NCI-H2196 (cell line): ENCODE results near the gene SCTR.
A peak's percentile ranks its signal among the peaks of the same experiment; 100 is the strongest.

Experiments used
- DNase-seq: peaks from one replicate; lab custom pipeline; 2025; ENCODE audit not compliant: unreplicated experiment; lab: John Stamatoyannopoulos, UW

SCTR gene

GRCh38 chr2:119525614-119526013 is 1.3 kb upstream of the SCTR start:
- no peak for DNase-seq

DNA sequence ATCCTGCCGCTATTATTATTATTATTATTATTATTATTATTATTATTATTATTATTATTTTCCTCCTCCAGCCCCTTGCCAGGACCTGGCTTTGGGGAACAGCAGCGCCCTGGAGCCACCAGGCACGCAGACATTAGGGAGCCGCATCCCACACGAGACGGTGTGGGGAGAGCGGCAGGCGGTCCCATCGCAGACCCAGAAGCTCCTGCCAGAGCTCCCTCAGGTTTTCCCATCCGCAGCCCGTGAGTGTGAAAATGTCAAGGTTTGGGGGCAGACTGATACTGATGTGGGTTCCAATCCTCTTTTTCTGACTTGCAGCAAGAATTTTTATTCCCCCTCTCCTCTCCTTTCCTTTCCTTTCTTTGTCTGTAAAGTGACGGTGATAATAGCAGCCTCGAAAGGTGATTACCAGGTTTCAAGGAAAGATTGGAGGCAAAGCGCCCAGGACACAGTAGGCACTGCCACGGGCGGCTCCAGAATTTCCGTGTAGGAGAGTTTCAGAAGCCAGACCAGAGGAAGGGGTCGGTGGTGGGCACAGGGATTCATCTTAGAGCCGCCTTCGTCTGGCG is 816 bp downstream of the SCTR start:
- DNase-seq, result no peak

DNA sequence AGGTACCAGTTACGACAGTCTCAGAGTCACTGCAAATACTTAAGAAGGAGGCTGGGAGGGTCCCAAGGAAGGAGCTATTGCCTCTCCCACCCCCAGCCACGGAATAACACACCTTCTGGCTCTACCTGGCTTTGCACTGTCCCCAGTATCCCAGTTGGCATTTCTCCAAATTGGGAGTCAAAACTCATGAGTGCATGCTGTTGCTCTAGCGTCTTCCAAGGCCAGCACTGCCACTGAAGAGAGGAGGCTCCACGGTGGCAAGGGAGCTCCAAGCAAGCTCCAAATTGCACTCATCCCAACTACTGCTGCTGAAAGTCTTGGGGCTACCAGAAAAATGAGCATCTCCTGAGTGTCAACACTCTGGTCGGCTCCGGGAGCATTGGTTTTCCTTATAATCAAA is 1.6 kb downstream of the SCTR start:
- peak; percentile 14 for DNase-seq

GRCh38 chr2:119521433-119522050 is 2.7 kb downstream of the SCTR start:
- no peak for DNase-seq

- peak; percentile 21 for DNase-seq
These were observed 3.4 kb downstream of the SCTR start for GRCh38 chr2:119520696-119521432.

GRCh38 chr2:119519057-119519408 is 5.2 kb downstream of the SCTR start:
- DNase-seq, result no peak

- DNase-seq, result no peak
These were observed 5.8 kb downstream of the SCTR start for GRCh38 chr2:119518401-119519056.

- DNase-seq, result peak; percentile 54
These were observed 6.8 kb downstream of the SCTR start for GRCh38 chr2:119517433-119517832.

GRCh38 chr2:119516121-119516520 is 8.2 kb downstream of the SCTR start:
- DNase-seq, result no peak

DNA sequence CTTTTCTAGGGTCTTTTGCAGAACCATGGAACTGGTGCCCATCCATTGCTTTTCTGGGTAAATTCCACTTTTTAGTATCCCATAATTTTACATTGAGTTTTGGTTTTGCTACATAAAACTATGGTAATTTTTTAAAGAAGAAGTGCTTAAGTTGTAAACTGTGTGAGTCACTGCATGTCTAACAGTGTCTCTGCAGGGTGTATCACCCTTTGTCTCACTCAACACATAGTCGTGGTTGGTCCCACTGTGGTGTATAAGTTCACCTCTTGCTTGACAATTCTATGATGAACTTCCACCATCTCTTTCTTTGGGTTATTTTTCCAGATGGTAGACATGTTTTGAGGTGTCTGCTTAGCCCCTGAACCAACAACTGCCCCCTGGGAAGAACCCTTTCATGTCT is 10.5 kb downstream of the SCTR start:
- DNase-seq, result no peak

DNA sequence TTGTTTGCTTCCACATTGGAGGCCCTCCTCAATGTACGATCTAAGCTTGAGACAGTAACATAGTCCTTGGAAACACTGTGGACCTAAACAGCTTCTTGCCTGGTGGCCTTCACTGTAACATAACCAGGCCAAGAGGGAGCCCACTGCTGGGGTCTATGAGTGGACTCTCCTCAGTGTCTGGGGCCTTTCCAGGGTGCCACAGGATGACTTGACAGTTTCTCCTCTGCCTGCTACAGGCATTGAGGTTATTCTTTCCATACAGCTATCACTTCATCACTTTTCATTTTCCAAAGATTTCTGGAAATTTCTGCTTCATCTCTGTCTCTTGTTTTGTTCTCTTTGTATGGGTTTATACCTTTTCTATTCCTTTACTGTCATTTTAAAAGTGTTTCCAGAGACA is 11.3 kb downstream of the SCTR start:
- DNase-seq, result no peak

GRCh38 chr2:119511989-119512388 is 12.3 kb downstream of the SCTR start:
- no peak for DNase-seq

DNA sequence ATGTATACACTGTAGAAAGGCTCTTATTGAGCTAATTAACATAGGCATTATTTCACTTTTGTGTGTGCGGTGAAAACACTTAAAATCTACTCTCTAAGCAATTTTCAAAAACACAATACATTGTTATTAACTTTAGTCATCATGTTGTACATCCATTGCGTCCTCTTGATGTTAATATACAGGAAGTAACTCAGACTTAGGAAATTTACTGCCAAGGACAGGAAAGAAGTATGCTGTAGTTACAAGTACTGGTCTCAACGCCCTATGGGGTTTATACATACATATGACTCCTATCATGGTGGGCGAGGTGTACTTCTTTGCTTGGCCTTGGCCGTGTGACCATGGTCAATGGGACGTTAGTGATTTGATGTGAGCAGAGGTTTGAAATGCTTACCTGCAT is 15.5 kb downstream of the SCTR start:
- no peak for DNase-seq

GRCh38 chr2:119496682-119497081 is 27.6 kb downstream of the SCTR start:
- no peak for DNase-seq

GRCh38 chr2:119495948-119496347 is 28.3 kb downstream of the SCTR start:
- DNase-seq, result no peak

- DNase-seq, result no peak
These were observed 30.0 kb downstream of the SCTR start for GRCh38 chr2:119494163-119494790.

DNA sequence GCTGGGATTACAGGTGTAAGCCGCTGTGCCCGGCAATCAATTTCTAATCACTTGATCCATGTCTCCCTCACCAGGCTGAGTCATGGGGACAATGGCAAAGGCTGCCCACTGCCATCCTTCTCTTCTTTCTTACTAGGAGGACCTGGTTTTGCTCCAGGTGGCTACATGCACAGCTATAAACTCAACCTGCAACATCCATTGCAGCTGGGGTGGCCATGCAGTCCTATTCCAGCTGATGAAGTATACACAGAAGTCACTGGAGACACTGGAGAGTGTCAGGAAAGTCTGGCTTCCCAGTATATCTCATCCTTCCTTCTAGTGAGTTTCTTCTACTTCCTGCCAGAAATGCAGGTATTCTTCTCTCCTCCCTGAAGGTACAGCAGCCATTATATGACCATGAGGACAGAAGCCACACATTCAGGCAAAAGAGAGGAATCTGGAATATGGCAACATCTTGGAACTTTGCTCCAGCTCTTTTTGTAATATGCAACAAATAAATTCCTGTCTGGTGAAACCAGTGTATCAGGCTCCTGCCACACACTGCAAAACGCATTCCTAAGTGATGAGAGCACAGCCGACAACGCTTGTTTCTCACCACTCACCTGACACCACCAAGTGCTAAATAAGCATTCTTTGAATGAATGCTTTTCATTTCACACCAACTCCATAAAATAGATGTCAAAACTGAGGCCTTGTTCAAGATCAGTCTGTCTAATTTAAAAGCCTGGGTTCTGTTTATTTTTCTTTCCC is 32.3 kb downstream of the SCTR start:
- peak; percentile 54 for DNase-seq

DNA sequence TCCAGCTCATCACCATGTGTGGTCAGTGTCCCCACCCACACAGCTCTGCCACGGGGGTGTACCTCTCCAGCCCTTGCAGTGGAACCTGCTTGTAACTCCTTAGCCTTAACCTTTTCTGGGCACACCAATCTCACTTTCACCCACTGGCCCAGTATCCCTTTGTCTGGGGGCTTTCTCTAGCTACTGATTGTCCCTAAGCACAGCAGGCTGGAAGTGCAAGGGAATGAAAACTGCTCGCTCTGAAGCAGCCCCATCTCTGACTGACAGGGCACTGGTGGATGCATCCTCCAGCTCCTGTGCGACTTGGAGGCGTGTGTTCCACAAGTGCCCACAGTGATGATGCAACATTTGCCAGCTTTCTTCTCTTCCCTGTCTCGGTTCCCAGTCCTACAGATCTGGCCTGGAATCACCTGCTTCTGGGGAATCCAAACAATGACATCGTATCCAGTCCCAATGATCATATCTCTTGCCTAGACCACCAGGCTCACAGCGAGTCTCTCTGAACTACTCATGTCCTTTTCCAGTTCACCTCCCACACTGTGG is 33.6 kb downstream of the SCTR start:
- DNase-seq, result no peak

GRCh38 chr2:119490106-119490505 is 34.2 kb downstream of the SCTR start:
- DNase-seq, result no peak

DNA sequence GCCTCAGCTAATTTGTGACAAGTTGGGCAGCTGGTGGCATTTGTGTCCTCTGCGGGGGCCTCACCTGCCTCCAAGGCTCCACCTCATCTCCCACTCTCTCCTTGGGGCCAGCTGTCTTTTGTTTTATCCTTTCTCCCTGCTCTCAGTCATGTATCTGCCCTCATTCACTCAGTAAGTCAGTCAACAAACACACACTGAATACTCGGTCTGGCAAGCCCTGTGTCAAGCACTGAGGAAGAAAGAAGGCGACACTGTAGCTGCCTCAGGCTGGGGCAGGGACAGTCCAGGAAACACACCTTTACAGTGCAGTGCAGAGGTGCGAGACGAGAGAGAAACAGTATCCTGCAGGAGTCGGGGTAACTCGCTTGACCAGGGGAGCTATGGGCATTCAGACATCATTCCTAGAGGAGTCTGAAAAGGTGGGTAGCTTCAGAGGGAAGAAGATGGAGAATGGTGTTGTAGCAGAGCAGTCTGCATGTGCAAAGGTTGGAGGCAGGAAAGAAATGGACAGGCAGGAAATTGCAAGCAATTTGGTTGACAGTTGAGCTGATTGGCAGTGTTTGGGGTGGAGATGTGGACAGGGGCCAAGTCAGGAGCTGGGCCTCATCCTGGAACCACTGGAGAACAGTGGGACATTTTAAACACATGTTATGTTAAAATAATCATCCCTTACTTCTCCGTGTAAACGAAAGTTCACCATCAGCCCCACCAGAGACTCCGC is 34.9 kb downstream of the SCTR start:
- DNase-seq, result no peak
